Activated CD8-positive, alpha-beta memory T cell treated with anti-CD3 and anti-CD28 coated beads, Interleukin-2, amount 10 ng/mL, durations not matched to agents 7 days and 5 days (primary cell): ENCODE measurements around the gene SLC26A5. TPM values are rescaled to one million over a fixed set of nuclear protein-coding genes. Genes with fewer than 3 reads are reported as not detected.
"Not testable (repeated sequence)": the region's sequence is repeated elsewhere in the genome, so short reads cannot be mapped to it uniquely, and the experiment has no call there.

ENCODE experiments used
- ATAC-seq: fragments of 150-1000 bp; cut with Tn5 transposase; one replicate; pipeline ENCODE4 v1.10.0; 2021; ENCODE audit warnings: moderate library complexity
- CTCF ChIA-PET: fragments of 350-600 bp; sonication (Branson Sonifier 250); formaldehyde crosslinking; loops from one replicate; lab custom pipeline; 2021; ENCODE audit warnings: antibody characterized with exemption; lab: Charles Lee
- DNase-seq: peaks from one replicate; pipeline ENCODE4 v3.0.0-alpha.2; 2020
- H3K27ac Mint-ChIP-seq: one replicate; pipeline ENCODE4 v1.8.0; 2021; ENCODE audit warnings: mild to moderate bottlenecking, mixed read lengths
- H3K27me3 Mint-ChIP-seq: one replicate; pipeline ENCODE4 v1.8.0; 2021; ENCODE audit warnings: mixed read lengths
- H3K36me3 Mint-ChIP-seq: one replicate; pipeline ENCODE4 v1.8.0; 2021; ENCODE audit warnings: mild to moderate bottlenecking, mixed read lengths
- H3K4me1 Mint-ChIP-seq: one replicate; pipeline ENCODE4 v1.8.0; 2021; ENCODE audit warnings: mixed read lengths
- H3K4me3 Mint-ChIP-seq: one replicate; pipeline ENCODE4 v1.8.0; 2021; ENCODE audit warnings: mild to moderate bottlenecking, moderate library complexity, mixed read lengths
- H3K9me3 Mint-ChIP-seq: one replicate; pipeline ENCODE4 v1.8.0; 2022; ENCODE audit warnings: low read depth, mixed read lengths
- total RNA-seq, 2 experiments: library from RNA; stranded (reverse); gene quantifications; one replicate each; pipeline ENCODE4 v1.2.3, GENCODE V29; 2021

Gene SLC26A5
- total RNA-seq, 2 experiments from 2014 or later, result not detected

DNA sequence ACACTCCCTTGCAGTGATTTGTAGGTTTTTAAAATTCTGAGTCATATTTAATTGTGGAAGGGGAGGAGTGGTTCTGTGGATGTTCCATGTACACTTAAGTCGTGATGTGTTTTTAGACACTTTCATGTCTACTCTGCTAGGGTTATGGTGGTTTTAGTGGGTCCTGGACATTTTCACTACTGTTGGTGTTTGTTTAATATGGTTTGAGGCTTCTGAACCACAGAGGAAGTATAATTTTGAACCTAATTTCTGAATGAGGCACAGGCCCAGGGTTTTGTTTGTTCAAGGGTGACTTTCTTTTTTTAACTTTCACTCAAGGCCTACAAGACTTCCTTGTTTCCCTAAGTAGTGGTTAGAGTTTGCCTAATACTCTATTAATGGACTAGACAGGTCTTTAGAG is 13.3 kb downstream of the SLC26A5 start:
- Mint-ChIP-seq H3K9me3 (no peaks in the 10 kb centered on the region), H3K27me3 (peaks cover 25% of the 10 kb centered on the region), H3K36me3 (no peaks in the 10 kb centered on the region), H3K27ac (no peak overlapping the region), H3K4me3 (no peak overlapping the region), H3K4me1 (no peaks in the 10 kb centered on the region)
- DNase-seq (no peak), ATAC-seq (no peak)
- CTCF ChIA-PET, result interaction anchor here (1.1 kb wide), 1 partner anchor 14 kb away, joined by 3 read pairs; no protein-coding TSS in a partner anchor

GRCh38 chr7:103425177-103425576 is 20.8 kb downstream of the SLC26A5 start:
- Mint-ChIP-seq H3K4me1 (no peaks in the 10 kb centered on the region), H3K9me3 (no peaks in the 10 kb centered on the region), H3K27me3 (peaks cover 23% of the 10 kb centered on the region), H3K4me3 (no peak overlapping the region), H3K27ac (no peak overlapping the region), H3K36me3 (no peaks in the 10 kb centered on the region)
- CTCF ChIA-PET, result no interaction called here
- DNase-seq (no peak), ATAC-seq (no peak)

- ATAC-seq (no peak), DNase-seq (no peak)
- Mint-ChIP-seq H3K4me1 (no peaks in the 10 kb centered on the region), H3K9me3 (no peaks in the 10 kb centered on the region), H3K4me3 (no peak overlapping the region), H3K27me3 (peaks cover 23% of the 10 kb centered on the region), H3K36me3 (no peaks in the 10 kb centered on the region), H3K27ac (no peak overlapping the region)
- CTCF ChIA-PET, result no interaction called here
Observed at GRCh38 chr7:103423467-103424179, 22.4 kb downstream of the SLC26A5 start.

DNA sequence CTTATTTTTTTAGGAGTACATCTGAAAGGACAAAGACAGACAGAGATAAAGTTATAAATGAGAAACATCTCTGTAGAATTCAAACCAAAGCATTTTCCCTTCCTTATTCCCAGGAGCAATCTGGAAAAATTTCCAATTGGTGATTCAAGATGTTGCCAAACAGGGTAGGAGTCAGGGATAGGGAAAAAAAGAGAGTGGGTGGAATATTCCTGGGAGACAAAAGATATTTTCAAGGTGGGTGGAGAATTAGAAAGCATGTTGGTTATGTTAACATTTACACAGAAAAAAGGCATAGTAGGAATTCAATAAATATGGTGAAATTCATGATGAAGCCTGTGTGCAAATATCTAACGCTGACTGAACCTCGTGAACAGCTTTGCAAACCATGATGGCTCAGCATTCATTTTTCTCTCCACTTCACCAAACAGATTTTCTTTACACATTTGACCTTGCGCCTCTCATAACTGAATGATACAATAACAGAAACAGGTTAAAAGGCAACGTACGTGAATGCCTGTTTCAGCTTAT is 25.1 kb downstream of the SLC26A5 start:
- Mint-ChIP-seq H3K27me3 (peaks cover 29% of the 10 kb centered on the region), H3K4me1 (no peaks in the 10 kb centered on the region), H3K4me3 (no peak overlapping the region), H3K27ac (no peak overlapping the region), H3K9me3 (no peaks in the 10 kb centered on the region), H3K36me3 (no peaks in the 10 kb centered on the region)
- DNase-seq (no peak), ATAC-seq (no peak)
- CTCF ChIA-PET, result no interaction called here

- no peaks in the 10 kb centered on the region for H3K9me3 Mint-ChIP-seq
- ATAC-seq, result no peak
- no peak overlapping the region for H3K4me3 Mint-ChIP-seq
- DNase-seq, result no peak
- CTCF ChIA-PET, result interaction anchor here (0.5 to 1.3 kb wide), 2 partner anchors 10 to 39 kb away, joined by 3 read pairs; no protein-coding TSS in a partner anchor
- no peaks in the 10 kb centered on the region for H3K36me3 Mint-ChIP-seq
- no peaks in the 10 kb centered on the region for H3K4me1 Mint-ChIP-seq
- no peak overlapping the region for H3K27ac Mint-ChIP-seq
- peaks cover 37% of the 10 kb centered on the region for H3K27me3 Mint-ChIP-seq
Observed at GRCh38 chr7:103418241-103418640, 27.8 kb downstream of the SLC26A5 start.

DNA sequence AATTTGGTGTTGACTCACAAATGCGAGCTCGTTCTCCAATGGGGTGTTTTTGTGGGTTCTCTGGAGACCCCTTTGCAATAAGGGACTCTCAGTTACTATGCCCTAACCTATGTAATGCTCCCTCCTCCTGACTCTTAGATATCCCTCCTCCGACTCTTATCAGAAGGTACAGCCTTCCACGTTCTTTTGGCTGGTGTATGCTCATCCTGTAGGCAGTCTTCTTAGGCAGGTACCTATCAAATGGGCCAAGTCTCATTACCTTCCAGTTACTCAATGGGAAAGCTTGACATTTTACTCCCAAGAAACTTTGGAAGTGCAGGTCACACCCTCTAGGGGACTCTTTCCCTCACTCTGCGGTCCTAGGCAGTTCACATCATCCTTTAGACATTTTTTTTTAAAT is 32.6 kb downstream of the SLC26A5 start:
- Mint-ChIP-seq H3K27ac (no peak overlapping the region), H3K4me1 (no peaks in the 10 kb centered on the region), H3K27me3 (peaks cover 33% of the 10 kb centered on the region), H3K4me3 (no peak overlapping the region), H3K36me3 (no peaks in the 10 kb centered on the region), H3K9me3 (no peaks in the 10 kb centered on the region)
- DNase-seq, result no peak
- CTCF ChIA-PET, result interaction anchor here (1.6 kb wide), 1 partner anchor 116 kb away, joined by 3 read pairs; the partner anchor contains the start of gene PMPCB
- no peak for ATAC-seq

GRCh38 chr7:103412151-103412550 is 33.9 kb downstream of the SLC26A5 start:
- peaks cover 31% of the 10 kb centered on the region for H3K27me3 Mint-ChIP-seq
- H3K36me3 Mint-ChIP-seq, result no peaks in the 10 kb centered on the region
- no peaks in the 10 kb centered on the region for H3K9me3 Mint-ChIP-seq
- ATAC-seq (no peak), DNase-seq (no peak)
- no peaks in the 10 kb centered on the region for H3K4me1 Mint-ChIP-seq
- CTCF ChIA-PET, result no interaction called here
- no peak overlapping the region for H3K27ac Mint-ChIP-seq
- H3K4me3 Mint-ChIP-seq, result no peak overlapping the region

GRCh38 chr7:103405789-103406613 is 40.0 kb downstream of the SLC26A5 start:
- not testable (repeated sequence) for H3K36me3 Mint-ChIP-seq, DNase-seq, H3K4me3 Mint-ChIP-seq, H3K9me3 Mint-ChIP-seq, H3K4me1 Mint-ChIP-seq, ATAC-seq, H3K27ac Mint-ChIP-seq
- peaks cover 31% of the 10 kb centered on the region for H3K27me3 Mint-ChIP-seq
- CTCF ChIA-PET, result interaction anchor here (1.1 to 1.2 kb wide), 3 partner anchors 9 to 58 kb away, joined by 3 to 4 read pairs (median 3); partner anchors contain the start of gene PSMC2

DNA sequence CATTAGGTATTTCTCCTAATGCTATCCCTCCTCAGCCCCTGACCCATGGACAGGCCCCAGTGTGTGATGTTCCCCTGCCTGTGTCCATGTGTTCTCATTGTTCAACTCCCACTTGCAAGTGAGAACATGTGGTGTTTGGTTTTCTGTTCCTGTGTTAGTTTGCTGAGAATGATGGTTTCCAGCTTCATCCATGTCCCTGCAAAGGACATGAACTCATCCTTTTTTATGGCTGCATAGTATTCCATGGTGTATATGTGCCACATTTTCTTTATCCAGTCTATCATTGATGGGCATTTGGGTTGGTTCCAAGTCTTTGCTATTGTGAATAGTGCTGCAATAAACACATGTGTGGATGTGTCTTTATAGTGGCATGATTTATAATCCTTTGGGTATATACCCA is 46.3 kb downstream of the SLC26A5 start:
- H3K4me3 Mint-ChIP-seq, H3K9me3 Mint-ChIP-seq, H3K27ac Mint-ChIP-seq, ATAC-seq, H3K4me1 Mint-ChIP-seq, H3K36me3 Mint-ChIP-seq, DNase-seq: not testable (repeated sequence)
- H3K27me3 Mint-ChIP-seq, result peaks cover 25% of the 10 kb centered on the region
- CTCF ChIA-PET, result interaction anchor here (1.1 kb wide), 1 partner anchor 14 kb away, joined by 3 read pairs; no protein-coding TSS in a partner anchor

GRCh38 chr7:103398483-103399127 is 47.4 kb downstream of the SLC26A5 start:
- no peak overlapping the region for H3K27ac Mint-ChIP-seq
- no peak overlapping the region for H3K4me3 Mint-ChIP-seq
- CTCF ChIA-PET, result interaction anchor here (0.5 to 1.1 kb wide), 2 partner anchors 13 to 26 kb away, joined by 3 read pairs; no protein-coding TSS in a partner anchor
- ATAC-seq (no peak), DNase-seq (no peak)
- no peaks in the 10 kb centered on the region for H3K4me1 Mint-ChIP-seq
- H3K27me3 Mint-ChIP-seq, result peaks cover 16% of the 10 kb centered on the region
- no peaks in the 10 kb centered on the region for H3K36me3 Mint-ChIP-seq
- no peaks in the 10 kb centered on the region for H3K9me3 Mint-ChIP-seq

DNA sequence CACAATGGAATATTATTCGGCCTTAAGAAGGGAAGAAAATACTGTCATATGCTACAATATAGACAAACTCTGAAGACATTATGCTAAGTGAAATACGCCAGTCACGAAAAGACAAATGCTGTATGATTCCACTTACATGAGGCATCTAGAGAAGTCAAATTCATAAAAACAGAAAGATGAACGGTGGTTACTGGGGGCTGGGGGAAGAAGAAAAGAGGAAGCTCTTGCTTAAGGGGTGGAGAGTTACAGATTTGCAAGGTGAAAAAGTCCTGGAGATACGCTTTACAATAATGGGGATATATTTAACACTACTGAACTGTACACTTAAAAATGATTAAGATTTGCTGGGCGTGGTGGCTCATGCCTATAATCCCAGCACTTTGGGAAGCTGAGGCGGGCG is 49.5 kb downstream of the SLC26A5 start:
- CTCF ChIA-PET, result no interaction called here
- DNase-seq (no peak), ATAC-seq (no peak)
- Mint-ChIP-seq H3K36me3 (no peaks in the 10 kb centered on the region), H3K4me3 (no peak overlapping the region), H3K4me1 (no peaks in the 10 kb centered on the region), H3K27ac (no peak overlapping the region), H3K9me3 (no peaks in the 10 kb centered on the region), H3K27me3 (peaks cover 10% of the 10 kb centered on the region)

DNA sequence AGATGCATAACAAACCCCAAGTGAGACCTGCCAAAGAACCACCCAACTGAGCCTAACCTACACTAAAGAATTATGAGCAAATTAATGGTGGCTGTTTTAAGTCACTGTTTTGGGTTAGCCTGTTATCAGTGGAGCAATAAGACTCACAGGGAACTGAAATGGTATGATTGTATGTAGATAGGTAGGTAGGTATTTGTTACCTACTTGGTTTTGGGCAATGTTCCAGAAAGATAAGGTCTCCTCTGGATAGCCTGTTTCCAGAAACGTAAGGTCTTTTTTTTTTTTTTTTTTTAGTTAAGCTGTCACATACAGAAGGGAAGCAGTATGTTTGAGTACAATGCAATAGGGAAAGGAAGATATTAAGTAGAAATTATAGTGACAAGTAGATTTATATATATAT is 50.9 kb downstream of the SLC26A5 start:
- Mint-ChIP-seq H3K27me3 (peaks cover 6% of the 10 kb centered on the region), H3K4me1 (no peaks in the 10 kb centered on the region), H3K36me3 (no peaks in the 10 kb centered on the region), H3K27ac (no peak overlapping the region), H3K9me3 (no peaks in the 10 kb centered on the region), H3K4me3 (no peak overlapping the region)
- ATAC-seq (no peak), DNase-seq (no peak)
- CTCF ChIA-PET, result no interaction called here

- Mint-ChIP-seq H3K27me3 (peaks cover 6% of the 10 kb centered on the region), H3K27ac (no peak overlapping the region), H3K4me3 (no peak overlapping the region), H3K4me1 (no peaks in the 10 kb centered on the region), H3K9me3 (no peaks in the 10 kb centered on the region), H3K36me3 (no peaks in the 10 kb centered on the region)
- CTCF ChIA-PET, result no interaction called here
- ATAC-seq (no peak), DNase-seq (no peak)
Observed at GRCh38 chr7:103394566-103394965, 51.4 kb downstream of the SLC26A5 start.
